SU-DHL-6 (cell line): ENCODE measurements around the gene MAPK13.
"Not testable (repeated sequence)": the region's sequence is repeated elsewhere in the genome, so short reads cannot be mapped to it uniquely, and the experiment has no call there.

Experiments
- H2AFZ ChIP-seq: fragments of 200-600 bp; sonication (generic); 2 replicates; pipeline ENCODE4 v1.6.1; 2014; ENCODE audit warnings: low read depth, mild to moderate bottlenecking, moderate library complexity, mixed read lengths, antibody characterized with exemption, low read length; ENCODE audit not compliant: severe bottlenecking
- H3F3A ChIP-seq: fragments of 200-600 bp; shearing (Covaris generic); 2 replicates; pipeline ENCODE4 v1.6.0; 2016; ENCODE audit warnings: antibody characterized with exemption, mild to moderate bottlenecking; ENCODE audit not compliant: insufficient read depth
- H3K27ac ChIP-seq: fragments of 200-600 bp; sonication (generic); 2 replicates; pipeline ENCODE4 v1.5.1; 2016; ENCODE audit warnings: low read depth, mild to moderate bottlenecking, low read length, moderate library complexity, mixed read lengths
- H3K27me3 ChIP-seq: fragments of 200-600 bp; sonication (generic), shearing (Covaris generic); 2 replicates; pipeline ENCODE4 v1.6.0; 2014; ENCODE audit warnings: mild to moderate bottlenecking, low read length
- H3K36me3 ChIP-seq: fragments of 200-600 bp; sonication (generic); 2 replicates; pipeline ENCODE4 v1.6.1; 2014; ENCODE audit warnings: mild to moderate bottlenecking, low read length, mixed read lengths
- H3K4me2 ChIP-seq: fragments of 300-600, 200-600 bp; shearing (Covaris generic), sonication (generic); 2 replicates; pipeline ENCODE4 v1.6.0; 2014; ENCODE audit warnings: low read length, low read depth, mild to moderate bottlenecking; ENCODE audit not compliant: poor library complexity, severe bottlenecking
- H3K4me3 ChIP-seq: fragments of 200-600 bp; sonication (generic); 2 replicates; pipeline ENCODE4 v1.5.1; 2014; ENCODE audit warnings: antibody characterized with exemption, low read length, mild to moderate bottlenecking, mixed read lengths; ENCODE audit not compliant: insufficient read depth, poor library complexity, severe bottlenecking
- H3K79me2 ChIP-seq: fragments of 200-600 bp; sonication (generic); 2 replicates; pipeline ENCODE4 v1.6.1; 2014; ENCODE audit warnings: mild to moderate bottlenecking, low read length, moderate library complexity; ENCODE audit not compliant: insufficient read depth
- H3K9ac ChIP-seq: fragments of 200-600 bp; sonication (generic); 2 replicates; pipeline ENCODE4 v1.7.0; 2014; ENCODE audit warnings: mild to moderate bottlenecking, low read length
- H3K9me2 ChIP-seq: fragments of 200-600 bp; sonication (generic); replicated peaks from 2 replicates; pipeline ENCODE4 v1.6.1; 2014; ENCODE audit warnings: low read length; ENCODE audit not compliant: insufficient read depth
- H3K9me3 ChIP-seq: fragments of 200-600 bp; sonication (generic); 2 replicates; pipeline ENCODE4 v1.6.1; 2014; ENCODE audit warnings: low read length, mixed read lengths; ENCODE audit not compliant: insufficient read depth
- H4K20me1 ChIP-seq: fragments of 200-600 bp; sonication (generic); 2 replicates; pipeline ENCODE4 v1.6.1; 2014; ENCODE audit warnings: low read depth, mild to moderate bottlenecking, antibody characterized with exemption, low read length, moderate library complexity, mixed read lengths
- CTCF ChIP-seq: fragments of 200-600 bp; sonication (generic); IDR thresholded peaks from one replicate; pipeline ENCODE4 v1.5.1; 2017; ENCODE audit warnings: antibody characterized with exemption, mild to moderate bottlenecking, low read length, moderate library complexity; ENCODE audit not compliant: insufficient read depth, poor library complexity, severe bottlenecking
- EZH2phosphoT487 ChIP-seq: fragments of 200-600 bp; sonication (generic), shearing (Covaris generic); conservative IDR thresholded peaks from 2 replicates; pipeline ENCODE4 v1.6.1; 2018; ENCODE audit warnings: mild to moderate bottlenecking, antibody characterized with exemption, low read length, moderate library complexity, mixed read lengths

Gene MAPK13

GRCh38 chr6:36129941-36130666 is at the start of gene MAPK13:
MAPK13 (plus strand) TSS chr6:36130513; CDS start chr6:36130583, 70 bp downstream.
- H3K27ac ChIP-seq, result peak within 1 kb of the TSS; percentile 64
- TF ChIP-seq EZH2phosphoT487 (no peak), CTCF (no peak)
- H2AFZ ChIP-seq, result peak within 1 kb of the TSS; percentile 66
- H3K36me3 ChIP-seq, result no peaks in the 10 kb centered on the region
- no peaks in the 10 kb centered on the region for H4K20me1 ChIP-seq
- H3K9me3 ChIP-seq, result no peaks in the 10 kb centered on the region
- peaks cover 14% of the 10 kb centered on the region for H3F3A ChIP-seq
- no peaks in the 10 kb centered on the region for H3K79me2 ChIP-seq
- peak within 1 kb of the TSS; percentile 61 for H3K4me2 ChIP-seq
- peak within 1 kb of the TSS; percentile 62 for H3K4me3 ChIP-seq
- peak within 1 kb of the TSS; percentile 68 for H3K9ac ChIP-seq
- no peaks in the 10 kb centered on the region for H3K9me2 ChIP-seq
- no peaks in the 10 kb centered on the region for H3K27me3 ChIP-seq

- Histone ChIP-seq H4K20me1 (no peaks in the 10 kb centered on the region), H2AFZ (no peak overlapping the region), H3K4me3 (no peak overlapping the region), H3K9ac (no peak overlapping the region), H3K27ac (no peak overlapping the region), H3K9me3 (no peaks in the 10 kb centered on the region; the same call in 1 of the 2 replicates), H3K9me2 (no peaks in the 10 kb centered on the region), H3K4me2 (no peak overlapping the region), H3K27me3 (no peaks in the 10 kb centered on the region), H3F3A (no peaks in the 10 kb centered on the region), H3K36me3 (peaks cover 74% of the 10 kb centered on the region), H3K79me2 (peaks cover 9% of the 10 kb centered on the region)
- TF ChIP-seq EZH2phosphoT487, result no peak
- no peak for TF ChIP-seq CTCF
Measured at GRCh38 chr6:36082318-36082717, 48.0 kb upstream of the MAPK13 start.

- no peak overlapping the region for H3K9ac ChIP-seq
- no peaks in the 10 kb centered on the region for H3K27me3 ChIP-seq
- H3K27ac ChIP-seq, result no peak overlapping the region
- H2AFZ ChIP-seq, result no peak overlapping the region
- TF ChIP-seq CTCF (no peak), EZH2phosphoT487 (no peak)
- H3K36me3 ChIP-seq, result peaks cover 63% of the 10 kb centered on the region
- no peak overlapping the region for H3K4me3 ChIP-seq
- no peaks in the 10 kb centered on the region for H3F3A ChIP-seq
- H3K79me2 ChIP-seq, result peaks cover 9% of the 10 kb centered on the region
- no peak overlapping the region for H3K4me2 ChIP-seq
- no peaks in the 10 kb centered on the region; the same call in 1 of the 2 replicates for H3K9me3 ChIP-seq
- H3K9me2 ChIP-seq, result no peaks in the 10 kb centered on the region
- no peaks in the 10 kb centered on the region for H4K20me1 ChIP-seq
Measured at GRCh38 chr6:36083446-36083845, 46.9 kb upstream of the MAPK13 start.

GRCh38 chr6:36088204-36088603 is 42.1 kb upstream of the MAPK13 start:
- H3K9ac ChIP-seq, H3K4me2 ChIP-seq, H3K27me3 ChIP-seq, H3K4me3 ChIP-seq, H3K9me3 ChIP-seq, H3K79me2 ChIP-seq, H4K20me1 ChIP-seq, H2AFZ ChIP-seq, H3K9me2 ChIP-seq, H3K27ac ChIP-seq: not testable (repeated sequence)
- H3F3A ChIP-seq, result peaks cover 20% of the 10 kb centered on the region; the same call in 1 of the 2 replicates
- peaks cover 16% of the 10 kb centered on the region for H3K36me3 ChIP-seq
